ENCODE results near the gene REPS1. TPM values are rescaled to one million over a fixed set of nuclear protein-coding genes. Genes with fewer than 3 reads are reported as not detected.

The REPS1 gene
- total RNA-seq, 1 experiment from 2014 or later, result 55.1 TPM

- TF ChIP-seq ZNF532 (CRISPR knock-in tag; IDR thresholded peaks at IDR 0.05; ENCODE audit: borderline replicate concordance) (no peak), PRDM15 (CRISPR knock-in tag; IDR thresholded peaks at IDR 0.05) (no peak), IRF1 (CRISPR knock-in tag; IDR thresholded peaks at IDR 0.05) (no peak), ZNF219 (CRISPR knock-in tag; IDR thresholded peaks at IDR 0.05; ENCODE audit: borderline replicate concordance) (no peak)
These were observed 3.2 kb upstream of the REPS1 start (continued) for GRCh38 chr6:138991206-138991605.

- H3K36me3 Mint-ChIP-seq, result no peaks in the 10 kb centered on the region
- no peak for DNase-seq (ENCODE audit: low spot score)
- H3K4me3 Mint-ChIP-seq, result no peak overlapping the region
- POLR2A ChIA-PET, result no interaction called here
- CTCF ChIA-PET, result interaction anchor here (0.6 to 2.2 kb wide), 6 partner anchors 15 to 239 kb away, joined by 3 to 8 read pairs (median 4); partner anchors contain the start of gene CCDC28A
- H3K4me1 Mint-ChIP-seq, result peaks cover 27% of the 10 kb centered on the region
- H3K27ac Mint-ChIP-seq, result 0 out of 2 replicates have a peak overlapping the region, but pooled peaks have one; percentile 19
- no peaks in the 10 kb centered on the region for H3K9me3 Mint-ChIP-seq
- TF ChIP-seq RORB (CRISPR knock-in tag; IDR thresholded peaks at IDR 0.05) (no peak), AFF4 (CRISPR knock-in tag; IDR thresholded peaks at IDR 0.05; ENCODE audit: borderline replicate concordance) (no peak), TP53 (CRISPR knock-in tag; IDR thresholded peaks at IDR 0.05) (no peak), GRHL2 (CRISPR knock-in tag; IDR thresholded peaks at IDR 0.05; ENCODE audit: insufficient replicate concordance, severe bottlenecking) (no peak), NFATC4 (CRISPR knock-in tag; IDR thresholded peaks at IDR 0.05) (no peak), HMGXB4 (CRISPR knock-in tag; IDR thresholded peaks at IDR 0.05) (no peak), FOXP1 (CRISPR knock-in tag; IDR thresholded peaks at IDR 0.05; ENCODE audit: borderline replicate concordance) (no peak), ARID4B (CRISPR knock-in tag; IDR thresholded peaks at IDR 0.05; ENCODE audit: borderline replicate concordance) (no peak)
- no peak for ATAC-seq
- no peaks in the 10 kb centered on the region for H3K27me3 Mint-ChIP-seq (ENCODE audit: low read depth)
These were observed 1.3 kb upstream of the REPS1 start for GRCh38 chr6:138989098-138989983.
